Stimulated activated CD8-positive, alpha-beta memory T cell treated with anti-CD3 and anti-CD28 coated beads, Interleukin-7, amount 100 ng/mL, for 1 hour (primary cell): ENCODE data around the gene XIRP1.

Source experiments
- DNase-seq, 2 donors: peaks; one replicate each; pipeline ENCODE4 v3.0.0-alpha.2; 2020; ENCODE audit warnings: low read depth in 2 of 2

XIRP1 gene

DNA sequence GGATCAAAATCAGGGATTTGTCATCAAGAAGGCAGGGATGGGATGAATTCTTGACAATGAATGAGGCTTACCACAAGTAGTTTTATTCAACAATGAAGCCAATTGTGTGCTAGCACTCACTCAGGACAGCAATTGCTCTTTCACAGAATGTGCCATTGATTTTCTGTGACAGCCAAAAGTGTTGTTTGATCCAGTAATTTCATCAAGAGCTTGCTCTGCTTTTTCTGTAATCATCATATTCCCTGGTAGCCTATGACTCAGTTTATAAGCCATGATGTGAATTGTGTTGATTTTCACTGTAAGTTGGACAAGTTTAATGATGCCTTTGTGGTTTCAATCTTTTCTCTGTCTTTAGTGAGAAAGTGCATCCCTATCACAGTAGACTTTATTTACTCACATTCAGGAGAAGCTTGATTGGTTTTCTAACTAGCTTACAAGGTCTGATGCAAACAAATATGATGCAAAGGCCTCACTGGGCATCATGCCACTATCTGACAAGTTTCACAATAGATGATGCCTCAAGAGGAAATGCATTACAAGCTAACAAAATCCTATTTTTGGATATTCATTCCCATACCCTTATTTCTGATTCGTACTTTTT lies 25.4 kb downstream of the XIRP1 start:
- no peak for DNase-seq

GRCh38 chr3:39166134-39166710 lies 26.2 kb downstream of the XIRP1 start:
- DNase-seq, result no peak

GRCh38 chr3:39165518-39165917 lies 26.9 kb downstream of the XIRP1 start:
- DNase-seq, result no peak

DNA sequence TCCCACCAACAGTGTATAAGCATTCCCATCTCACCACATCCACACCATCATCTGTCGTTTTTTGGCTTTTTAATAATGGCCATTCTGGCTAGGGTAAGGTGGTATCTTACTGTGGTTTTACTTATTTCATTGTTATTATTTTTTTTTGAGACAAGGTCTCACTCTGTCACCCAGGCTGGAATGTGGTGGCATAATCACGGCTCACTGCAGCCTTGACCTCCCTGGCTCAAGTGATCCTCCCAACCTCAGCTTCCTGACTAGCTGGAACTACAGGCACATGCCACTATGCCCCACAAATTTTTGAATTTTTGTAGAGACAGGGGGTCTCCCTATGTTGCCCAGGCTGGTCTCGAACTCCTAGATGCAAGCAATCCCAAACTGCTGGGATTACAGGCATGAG lies 28.0 kb downstream of the XIRP1 start:
- no peak for DNase-seq

GRCh38 chr3:39158148-39158715 lies 34.2 kb downstream of the XIRP1 start:
- no peak for DNase-seq

- no peak for DNase-seq
Observed at GRCh38 chr3:39157359-39157758, 35.0 kb downstream of the XIRP1 start.

GRCh38 chr3:39156421-39156820 lies 36.0 kb downstream of the XIRP1 start:
- no peak for DNase-seq

- DNase-seq, result no peak
Observed at GRCh38 chr3:39154280-39155021, 37.9 kb downstream of the XIRP1 start.

- DNase-seq, result no peak
Observed at GRCh38 chr3:39153977-39154279, 38.5 kb downstream of the XIRP1 start.

- DNase-seq, result no peak
Observed at GRCh38 chr3:39150803-39151631, 41.4 kb downstream of the XIRP1 start.

DNA sequence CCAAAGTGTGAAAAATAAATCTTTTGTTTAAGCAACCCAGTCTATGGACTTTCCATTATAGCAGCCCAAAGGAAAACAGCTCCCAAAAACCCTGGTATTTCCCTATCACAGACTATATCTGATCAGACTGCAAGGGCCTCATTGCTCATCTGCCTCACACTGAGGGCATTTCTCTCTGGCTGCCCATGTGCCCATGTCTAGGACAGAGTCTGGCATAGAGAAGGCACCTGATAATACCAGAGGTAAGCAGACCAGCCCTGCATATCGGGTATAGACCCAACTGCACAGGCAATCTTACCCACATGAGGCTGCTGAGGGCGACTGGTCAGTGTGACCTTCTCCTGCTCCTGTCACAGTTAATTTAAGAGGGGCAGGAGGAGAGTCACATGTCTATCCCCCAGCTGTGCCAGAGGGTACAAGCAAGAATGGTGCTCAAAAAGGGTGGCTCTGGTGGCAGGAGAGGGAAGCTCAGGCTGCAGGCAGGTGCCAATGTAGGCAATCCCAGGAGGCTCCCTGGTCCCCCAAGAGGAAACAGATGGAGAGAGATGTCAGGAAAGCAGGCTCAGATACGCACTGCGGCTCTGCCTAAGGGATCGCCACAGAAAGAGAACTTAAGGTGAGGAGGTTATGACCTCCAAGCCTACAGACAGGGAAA lies 42.1 kb downstream of the XIRP1 start:
- no peak for DNase-seq

- DNase-seq, result no peak
Observed at GRCh38 chr3:39149498-39150147, 42.8 kb downstream of the XIRP1 start.

DNA sequence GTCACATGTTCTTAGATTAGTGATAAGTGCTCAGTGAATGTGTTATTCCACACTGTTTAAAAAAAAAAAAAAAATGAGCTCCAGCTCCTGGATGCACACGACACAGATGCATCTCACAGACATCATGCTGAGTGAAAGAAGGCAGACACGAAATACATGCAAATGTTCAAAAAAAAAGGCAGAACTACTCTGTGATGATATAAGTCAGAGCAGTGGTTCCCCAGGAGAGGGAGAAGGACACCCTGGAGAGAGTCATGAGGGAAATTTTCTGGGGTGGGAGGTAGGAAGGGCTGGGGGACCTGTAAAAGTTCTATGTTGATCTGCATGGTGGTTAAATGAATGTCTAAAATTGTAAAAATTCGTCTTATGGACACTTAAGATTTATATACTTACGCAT lies 43.3 kb downstream of the XIRP1 start:
- DNase-seq, result no peak

DNA sequence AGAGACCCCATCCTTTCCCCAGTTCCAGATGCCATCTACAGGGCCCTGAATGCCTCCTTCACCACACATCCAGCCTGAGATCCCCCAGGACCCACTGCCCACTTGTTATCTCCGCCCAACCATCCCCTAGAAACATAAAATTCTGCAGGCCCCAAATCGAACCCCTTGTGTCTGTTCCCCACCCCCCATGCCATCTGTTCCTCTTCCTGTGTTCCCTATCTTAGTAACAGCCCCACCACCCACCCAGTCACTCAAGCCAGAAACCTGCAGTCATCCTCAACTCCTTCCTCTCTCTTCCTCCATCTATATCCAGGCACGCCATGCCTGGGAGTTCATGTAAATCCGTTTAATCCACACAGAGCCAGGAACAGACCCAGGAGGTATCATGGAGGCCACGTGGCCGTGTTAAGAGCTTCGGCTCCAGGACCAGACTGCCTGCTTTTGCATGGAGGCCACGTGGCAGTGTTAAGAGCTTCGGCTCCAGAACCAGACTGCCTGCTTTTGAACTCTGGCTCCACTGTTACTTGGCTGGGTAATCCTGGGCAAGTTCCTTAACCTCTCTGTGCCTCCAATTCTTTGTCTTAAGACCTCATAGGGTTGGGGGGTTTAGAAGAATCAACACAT lies 43.8 kb downstream of the XIRP1 start:
- DNase-seq, result no peak

GRCh38 chr3:39147711-39148434 lies 44.5 kb downstream of the XIRP1 start:
- DNase-seq, result no peak

DNA sequence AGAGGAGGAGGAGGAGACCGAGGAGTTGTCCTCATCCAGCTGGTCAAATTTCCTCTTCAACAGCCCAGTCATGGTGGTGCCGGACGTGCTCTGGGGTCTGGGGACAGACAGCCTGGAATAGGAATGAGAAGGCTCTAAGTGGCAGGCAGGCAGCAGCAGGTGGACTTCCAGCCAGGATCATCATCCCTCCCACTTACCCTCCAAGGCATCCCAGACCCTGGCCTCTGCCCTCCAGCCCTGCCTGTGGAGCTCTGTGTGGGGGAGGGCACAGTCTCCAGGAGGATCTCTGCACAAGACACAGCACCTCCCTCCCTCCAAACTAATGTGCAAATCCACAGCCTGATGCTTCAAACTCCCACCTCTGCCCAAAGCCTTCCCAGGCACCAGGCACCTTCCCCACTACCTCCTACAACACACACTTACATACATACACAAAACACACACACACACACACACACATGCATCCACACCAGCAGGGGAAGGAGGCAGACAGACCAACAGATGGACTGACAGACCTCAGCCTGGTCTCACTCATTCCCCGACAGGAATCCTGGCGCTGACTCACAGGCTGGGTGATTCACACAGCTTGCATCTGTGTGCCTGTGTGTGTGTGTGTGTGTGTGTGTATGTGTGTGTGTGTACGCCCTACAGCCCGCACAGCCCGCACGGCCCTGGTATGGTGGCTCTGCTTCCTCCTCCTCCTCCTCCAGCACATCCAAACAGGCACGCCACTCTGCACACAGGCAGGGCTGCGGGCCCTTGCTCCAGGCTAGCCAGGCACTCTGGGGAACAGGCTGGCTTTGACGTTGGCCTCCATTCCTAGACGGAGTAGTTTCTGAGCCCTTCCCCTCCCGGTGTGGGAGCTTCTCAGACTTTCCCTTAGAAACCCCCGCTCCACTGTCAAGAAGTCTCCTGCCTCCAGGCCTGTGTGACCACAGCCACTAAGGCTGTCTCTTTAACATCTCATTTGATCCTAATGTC lies 45.5 kb downstream of the XIRP1 start:
- DNase-seq, result no peak

DNA sequence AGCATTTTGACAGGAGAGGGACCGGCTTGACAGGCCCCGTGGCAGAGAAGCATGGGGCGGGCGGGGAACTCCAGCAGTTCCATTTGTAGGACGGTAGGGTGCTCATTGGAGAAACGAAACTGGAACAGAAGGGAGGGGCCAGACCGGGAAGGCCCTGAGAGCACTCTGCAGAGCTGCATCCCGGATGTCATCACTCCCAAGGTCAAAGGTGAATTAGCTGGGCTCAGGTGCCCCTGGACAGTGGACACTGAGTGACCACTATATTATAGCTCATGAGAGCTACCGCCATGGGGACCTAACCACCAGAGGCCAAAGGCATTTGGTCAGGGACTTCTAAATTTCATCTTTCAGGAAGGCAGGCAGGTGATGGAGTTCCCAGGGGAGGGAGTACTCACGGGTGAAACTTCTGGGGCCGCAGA lies 46.3 kb downstream of the XIRP1 start:
- DNase-seq, result no peak

GRCh38 chr3:39144748-39145380 lies 47.5 kb downstream of the XIRP1 start:
- no peak for DNase-seq
